NCI-H1417 (cell line): ENCODE measurements around the gene XIRP2.

Source experiments
- DNase-seq, 3 experiments: peaks; one replicate each; lab custom pipeline; 2025; lab: John Stamatoyannopoulos, UW

Gene XIRP2, protein sequence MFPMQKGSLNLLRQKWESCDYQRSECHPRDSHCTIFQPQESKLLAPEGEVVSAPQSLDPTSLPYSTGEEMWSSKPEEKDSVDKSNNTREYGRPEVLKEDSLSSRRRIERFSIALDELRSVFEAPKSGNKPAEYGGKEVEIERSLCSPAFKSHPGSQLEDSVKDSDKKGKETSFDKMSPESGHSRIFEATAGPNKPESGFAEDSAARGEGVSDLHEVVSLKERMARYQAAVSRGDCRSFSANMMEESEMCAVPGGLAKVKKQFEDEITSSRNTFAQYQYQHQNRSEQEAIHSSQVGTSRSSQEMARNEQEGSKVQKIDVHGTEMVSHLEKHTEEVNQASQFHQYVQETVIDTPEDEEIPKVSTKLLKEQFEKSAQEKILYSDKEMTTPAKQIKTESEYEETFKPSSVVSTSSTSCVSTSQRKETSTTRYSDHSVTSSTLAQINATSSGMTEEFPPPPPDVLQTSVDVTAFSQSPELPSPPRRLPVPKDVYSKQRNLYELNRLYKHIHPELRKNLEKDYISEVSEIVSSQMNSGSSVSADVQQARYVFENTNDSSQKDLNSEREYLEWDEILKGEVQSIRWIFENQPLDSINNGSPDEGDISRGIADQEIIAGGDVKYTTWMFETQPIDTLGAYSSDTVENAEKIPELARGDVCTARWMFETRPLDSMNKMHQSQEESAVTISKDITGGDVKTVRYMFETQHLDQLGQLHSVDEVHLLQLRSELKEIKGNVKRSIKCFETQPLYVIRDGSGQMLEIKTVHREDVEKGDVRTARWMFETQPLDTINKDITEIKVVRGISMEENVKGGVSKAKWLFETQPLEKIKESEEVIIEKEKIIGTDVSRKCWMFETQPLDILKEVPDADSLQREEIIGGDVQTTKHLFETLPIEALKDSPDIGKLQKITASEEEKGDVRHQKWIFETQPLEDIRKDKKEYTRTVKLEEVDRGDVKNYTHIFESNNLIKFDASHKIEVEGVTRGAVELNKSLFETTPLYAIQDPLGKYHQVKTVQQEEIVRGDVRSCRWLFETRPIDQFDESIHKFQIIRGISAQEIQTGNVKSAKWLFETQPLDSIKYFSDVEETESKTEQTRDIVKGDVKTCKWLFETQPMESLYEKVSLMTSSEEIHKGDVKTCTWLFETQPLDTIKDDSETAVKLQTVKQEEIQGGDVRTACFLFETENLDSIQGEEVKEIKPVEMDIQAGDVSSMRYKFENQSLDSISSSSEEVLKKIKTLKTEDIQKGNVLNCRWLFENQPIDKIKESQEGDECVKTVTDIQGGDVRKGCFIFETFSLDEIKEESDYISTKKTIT (N-terminal part only)

DNA sequence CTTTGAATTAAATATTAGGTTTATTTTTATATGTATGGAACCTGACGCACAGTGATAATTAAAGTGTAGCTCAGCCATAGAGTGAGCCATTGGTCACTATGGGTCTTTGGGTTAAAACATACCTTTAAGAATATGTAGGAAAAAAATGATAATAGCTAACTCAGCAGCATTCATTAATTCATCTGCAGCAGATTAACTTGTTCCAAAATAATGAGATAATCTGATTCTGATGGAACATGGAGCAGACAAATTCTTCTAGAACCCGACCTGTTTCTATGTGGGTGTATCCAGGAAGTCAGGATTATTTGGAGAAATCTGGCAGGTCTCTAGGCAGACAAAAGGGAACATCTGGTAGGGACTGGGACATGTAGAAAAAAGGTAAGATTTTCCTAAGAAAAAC, at the start of gene XIRP2:
Gene XIRP2 (plus strand): TSS at position 301 of the 400 bp plus-strand sequence. CDS start 15,003 bp downstream, outside the sequence.
- DNase-seq, result no peak

- no peak for DNase-seq
These were observed 47.1 kb upstream of the XIRP2 start for GRCh38 chr2:166841152-166841551.

GRCh38 chr2:166841679-166842078, 46.6 kb upstream of the XIRP2 start:
- DNase-seq, result peak in 1 of 3 experiments; percentile 2

DNA sequence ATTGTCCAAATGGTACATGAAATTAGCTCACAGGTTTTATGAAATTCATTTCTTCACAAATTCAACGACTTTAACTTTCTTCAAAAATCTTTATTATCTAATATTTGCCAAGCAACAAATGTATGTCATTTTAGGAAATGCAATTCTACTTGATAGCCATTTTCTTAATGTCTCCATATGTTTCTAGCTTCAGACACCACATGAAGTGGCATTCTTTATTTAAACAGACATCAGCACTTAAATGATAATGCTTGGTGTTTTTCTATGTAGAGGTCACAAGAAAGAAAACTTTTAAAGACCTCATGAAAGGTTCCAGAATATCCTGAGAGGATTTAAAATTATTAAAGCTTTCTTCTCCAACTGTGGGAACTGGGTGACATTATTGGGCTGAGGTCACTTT, 44.2 kb upstream of the XIRP2 start:
- DNase-seq, result no peak

DNA sequence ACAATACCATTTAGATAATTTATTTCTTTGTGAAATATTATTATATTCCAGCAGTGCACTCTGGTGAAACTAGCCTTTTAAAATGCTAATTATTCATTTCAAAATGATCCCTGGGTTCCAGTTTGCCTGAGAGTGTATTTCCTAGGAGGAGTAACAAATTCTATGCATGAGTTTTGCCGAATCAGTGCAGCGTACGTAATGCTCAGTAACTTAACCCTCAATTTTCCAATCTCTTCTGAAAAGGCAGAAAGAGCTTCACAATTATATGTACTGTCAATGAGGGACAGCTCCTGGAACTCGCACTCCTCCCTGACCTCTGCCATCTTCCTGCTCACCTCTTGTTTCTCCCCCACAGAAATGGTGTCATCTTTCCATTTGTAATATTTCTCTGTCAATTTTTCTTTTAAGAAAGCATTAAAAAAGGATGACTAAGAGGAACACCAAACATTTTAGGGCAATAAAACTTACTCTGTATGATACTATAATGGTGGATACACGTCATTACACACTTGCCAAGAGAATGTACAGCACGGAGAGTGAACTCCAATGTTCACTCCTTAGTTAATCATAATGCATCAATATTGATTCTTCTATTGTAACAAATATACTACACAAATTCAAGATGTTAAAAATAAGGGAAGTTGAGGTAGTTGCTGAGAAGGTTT, 25.7 kb upstream of the XIRP2 start:
- no peak for DNase-seq

GRCh38 chr2:166867874-166868514, 20.3 kb upstream of the XIRP2 start:
- DNase-seq, result no peak

GRCh38 chr2:166870346-166870745, 17.9 kb upstream of the XIRP2 start:
- DNase-seq, result no peak

- no peak for DNase-seq
These were observed 7.1 kb upstream of the XIRP2 start for GRCh38 chr2:166881177-166881576.

GRCh38 chr2:166882851-166883250, 5.4 kb upstream of the XIRP2 start:
- no peak for DNase-seq

GRCh38 chr2:166891727-166892126, 3.4 kb downstream of the XIRP2 start:
- DNase-seq, result no peak

- DNase-seq, result peak in 1 of 3 experiments; percentile 0
These were observed 4.1 kb downstream of the XIRP2 start for GRCh38 chr2:166892397-166892796.

DNA sequence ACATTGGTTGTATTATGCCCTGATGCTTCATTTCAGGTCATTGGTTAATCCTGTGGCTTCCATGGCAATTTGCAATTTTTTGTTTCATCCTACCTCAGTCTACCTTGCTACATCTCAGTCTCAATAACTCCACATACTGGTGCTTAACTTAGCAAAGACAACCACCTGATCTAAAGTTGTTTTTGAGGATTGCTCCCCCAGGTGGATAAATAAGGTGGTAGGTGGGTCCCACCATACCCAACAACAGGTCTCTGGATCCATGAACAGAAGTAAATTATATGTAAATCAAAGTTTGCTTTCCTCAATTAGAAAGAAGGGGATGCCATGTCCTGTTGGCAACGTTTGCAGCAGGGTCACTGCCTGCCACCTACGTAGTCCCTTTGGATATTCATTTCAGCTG, 7.0 kb downstream of the XIRP2 start:
- DNase-seq, result no peak

- DNase-seq, result no peak
These were observed 9.4 kb downstream of the XIRP2 start for GRCh38 chr2:166897666-166898065.

DNA sequence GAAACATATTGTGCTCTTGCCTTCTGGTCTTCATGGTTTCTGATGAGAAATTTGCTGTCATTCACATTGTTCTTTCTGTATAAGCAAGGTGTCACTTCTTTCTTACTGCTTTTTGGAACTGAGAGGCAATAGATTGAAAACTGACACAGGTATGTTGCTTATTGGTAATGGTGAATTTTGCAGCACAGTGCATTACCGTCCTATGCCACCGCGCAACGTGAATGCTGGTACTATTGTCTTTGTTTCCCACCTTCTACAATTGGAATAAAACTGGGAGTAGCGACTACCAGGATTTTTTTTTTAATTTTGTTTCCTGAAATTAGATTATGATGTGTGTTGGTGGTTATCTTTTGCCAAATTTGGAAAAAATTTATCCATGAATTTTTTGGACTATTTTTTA, 11.4 kb downstream of the XIRP2 start:
- no peak for DNase-seq

DNA sequence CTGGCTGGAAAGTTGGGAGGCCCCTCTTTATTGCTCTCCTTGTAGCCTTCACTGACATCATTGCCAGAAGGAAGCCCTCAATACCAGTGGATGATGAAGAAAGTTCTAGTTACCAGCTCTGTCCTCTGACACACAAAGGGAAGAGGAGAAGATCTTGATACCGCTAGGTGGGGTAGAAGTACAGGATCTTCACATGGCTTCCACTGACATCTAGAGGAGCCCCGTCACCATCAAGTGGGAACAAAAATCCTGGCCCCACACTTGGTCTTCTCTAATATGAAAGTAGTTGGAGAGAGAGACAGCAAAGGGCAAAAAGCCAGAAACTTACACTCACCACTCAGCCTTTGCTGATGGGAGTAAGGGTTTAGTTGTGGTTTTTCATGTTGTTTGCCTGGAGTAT, 12.4 kb downstream of the XIRP2 start:
- DNase-seq, result no peak

DNA sequence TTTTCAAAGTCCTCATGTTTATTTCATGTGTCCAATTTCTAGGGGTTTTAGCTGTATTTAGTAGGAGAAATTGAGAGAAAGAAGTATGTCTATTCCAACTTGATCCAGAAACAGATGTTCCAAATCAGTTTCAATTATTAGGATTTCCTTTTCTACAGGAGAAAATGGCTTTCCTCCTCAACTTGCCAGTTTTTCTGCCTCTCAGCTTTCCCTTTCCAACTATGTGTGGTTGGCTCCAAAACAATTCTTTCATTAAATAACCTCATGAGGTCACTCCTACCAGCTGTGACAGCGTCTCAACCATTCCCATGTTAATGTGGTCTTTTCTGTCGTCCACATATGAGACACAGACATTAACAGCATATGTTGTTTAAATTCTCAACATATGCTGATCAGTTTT, 13.1 kb downstream of the XIRP2 start:
- no peak for DNase-seq

- DNase-seq, result no peak
These were observed 28.7 kb downstream of the XIRP2 start for GRCh38 chr2:166916987-166917386.

- DNase-seq, result no peak
These were observed 29.1 kb downstream of the XIRP2 start for GRCh38 chr2:166917415-166917814.

GRCh38 chr2:166921261-166921896, 33.1 kb downstream of the XIRP2 start:
- peak in 1 of 3 experiments; percentile 0 for DNase-seq

GRCh38 chr2:166924967-166925366, 36.7 kb downstream of the XIRP2 start:
- no peak for DNase-seq

GRCh38 chr2:166926657-166927056, 38.4 kb downstream of the XIRP2 start:
- no peak for DNase-seq
